ENCODE results near the gene BPIFA1. TPM values are rescaled to one million over a fixed set of nuclear protein-coding genes. Genes with fewer than 3 reads are reported as not detected.

Gene BPIFA1
- polyA plus RNA-seq, 1 donor from 2014 or later: not detected

DNA sequence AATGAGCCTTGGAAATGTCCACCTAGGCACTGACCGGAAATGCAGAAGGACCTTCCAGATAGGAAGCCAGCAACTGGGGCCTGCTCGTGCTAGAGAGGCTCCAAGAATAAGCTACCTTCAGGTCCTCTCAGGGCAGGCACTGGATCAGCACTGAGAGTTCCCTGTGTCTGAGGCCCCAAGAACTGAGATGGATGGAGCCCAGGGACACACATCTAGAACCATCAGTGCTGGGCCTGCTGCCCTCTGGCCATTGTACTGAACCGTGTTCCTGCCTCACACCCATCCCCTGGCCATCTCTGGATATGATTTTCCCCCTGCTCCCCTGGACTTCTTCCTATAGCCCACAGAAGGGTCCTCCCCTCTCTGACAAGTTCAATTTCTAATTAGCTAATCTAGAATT is 10.3 kb downstream of the BPIFA1 start:
- Histone ChIP-seq H3K27ac (ENCODE audit: low read length) (no peak overlapping the region), H3F3A (ENCODE audit: insufficient read depth, low read length, poor library complexity, severe bottlenecking) (no peaks in the 10 kb centered on the region), H2AFZ (ENCODE audit: low read depth, low read length) (no peak overlapping the region), H4K20me1 (ENCODE audit: insufficient read depth) (no peaks in the 10 kb centered on the region), H3K9me3 (ENCODE audit: low read length) (no peaks in the 10 kb centered on the region), H3K36me3 (ENCODE audit: insufficient read depth, low read length) (no peaks in the 10 kb centered on the region), H3K4me2 (ENCODE audit: low read length) (no peak overlapping the region), H3K9ac (ENCODE audit: low read length) (no peak overlapping the region), H3K79me2 (replicated peaks; ENCODE audit: insufficient read depth, low read length) (no peaks in the 10 kb centered on the region), H3K27me3 (ENCODE audit: insufficient read depth, low read depth, low read length) (no peaks in the 10 kb centered on the region), H3K4me3 (ENCODE audit: low read length) (no peak overlapping the region), H3K9me2 (ENCODE audit: insufficient read depth, low read length) (no peaks in the 10 kb centered on the region)
- TF ChIP-seq EP300 (conservative IDR thresholded peaks at IDR 0.05; ENCODE audit: poor library complexity, severe bottlenecking): no peak
- TF ChIP-seq TAF1 (IDR thresholded peaks at IDR 0.05; ENCODE audit: low read depth): no peak
- TF ChIP-seq POLR2AphosphoS5 (IDR thresholded peaks at IDR 0.05): no peak
- TF ChIP-seq, protein P1, sequence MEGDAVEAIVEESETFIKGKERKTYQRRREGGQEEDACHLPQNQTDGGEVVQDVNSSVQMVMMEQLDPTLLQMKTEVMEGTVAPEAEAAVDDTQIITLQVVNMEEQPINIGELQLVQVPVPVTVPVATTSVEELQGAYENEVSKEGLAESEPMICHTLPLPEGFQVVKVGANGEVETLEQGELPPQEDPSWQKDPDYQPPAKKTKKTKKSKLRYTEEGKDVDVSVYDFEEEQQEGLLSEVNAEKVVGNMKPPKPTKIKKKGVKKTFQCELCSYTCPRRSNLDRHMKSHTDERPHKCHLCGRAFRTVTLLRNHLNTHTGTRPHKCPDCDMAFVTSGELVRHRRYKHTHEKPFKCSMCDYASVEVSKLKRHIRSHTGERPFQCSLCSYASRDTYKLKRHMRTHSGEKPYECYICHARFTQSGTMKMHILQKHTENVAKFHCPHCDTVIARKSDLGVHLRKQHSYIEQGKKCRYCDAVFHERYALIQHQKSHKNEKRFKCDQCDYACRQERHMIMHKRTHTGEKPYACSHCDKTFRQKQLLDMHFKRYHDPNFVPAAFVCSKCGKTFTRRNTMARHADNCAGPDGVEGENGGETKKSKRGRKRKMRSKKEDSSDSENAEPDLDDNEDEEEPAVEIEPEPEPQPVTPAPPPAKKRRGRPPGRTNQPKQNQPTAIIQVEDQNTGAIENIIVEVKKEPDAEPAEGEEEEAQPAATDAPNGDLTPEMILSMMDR (IDR thresholded peaks at IDR 0.05; ENCODE audit: poor library complexity, severe bottlenecking): no peak
- TF ChIP-seq, protein P2, sequence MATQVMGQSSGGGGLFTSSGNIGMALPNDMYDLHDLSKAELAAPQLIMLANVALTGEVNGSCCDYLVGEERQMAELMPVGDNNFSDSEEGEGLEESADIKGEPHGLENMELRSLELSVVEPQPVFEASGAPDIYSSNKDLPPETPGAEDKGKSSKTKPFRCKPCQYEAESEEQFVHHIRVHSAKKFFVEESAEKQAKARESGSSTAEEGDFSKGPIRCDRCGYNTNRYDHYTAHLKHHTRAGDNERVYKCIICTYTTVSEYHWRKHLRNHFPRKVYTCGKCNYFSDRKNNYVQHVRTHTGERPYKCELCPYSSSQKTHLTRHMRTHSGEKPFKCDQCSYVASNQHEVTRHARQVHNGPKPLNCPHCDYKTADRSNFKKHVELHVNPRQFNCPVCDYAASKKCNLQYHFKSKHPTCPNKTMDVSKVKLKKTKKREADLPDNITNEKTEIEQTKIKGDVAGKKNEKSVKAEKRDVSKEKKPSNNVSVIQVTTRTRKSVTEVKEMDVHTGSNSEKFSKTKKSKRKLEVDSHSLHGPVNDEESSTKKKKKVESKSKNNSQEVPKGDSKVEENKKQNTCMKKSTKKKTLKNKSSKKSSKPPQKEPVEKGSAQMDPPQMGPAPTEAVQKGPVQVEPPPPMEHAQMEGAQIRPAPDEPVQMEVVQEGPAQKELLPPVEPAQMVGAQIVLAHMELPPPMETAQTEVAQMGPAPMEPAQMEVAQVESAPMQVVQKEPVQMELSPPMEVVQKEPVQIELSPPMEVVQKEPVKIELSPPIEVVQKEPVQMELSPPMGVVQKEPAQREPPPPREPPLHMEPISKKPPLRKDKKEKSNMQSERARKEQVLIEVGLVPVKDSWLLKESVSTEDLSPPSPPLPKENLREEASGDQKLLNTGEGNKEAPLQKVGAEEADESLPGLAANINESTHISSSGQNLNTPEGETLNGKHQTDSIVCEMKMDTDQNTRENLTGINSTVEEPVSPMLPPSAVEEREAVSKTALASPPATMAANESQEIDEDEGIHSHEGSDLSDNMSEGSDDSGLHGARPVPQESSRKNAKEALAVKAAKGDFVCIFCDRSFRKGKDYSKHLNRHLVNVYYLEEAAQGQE (IDR thresholded peaks at IDR 0.05; ENCODE audit: borderline replicate concordance): no peak
- TF ChIP-seq SMC3 (conservative IDR thresholded peaks at IDR 0.05; ENCODE audit: poor library complexity): no peak
- TF ChIP-seq MXI1 (conservative IDR thresholded peaks at IDR 0.05; ENCODE audit: poor library complexity, severe bottlenecking): no peak
- no peak for TF ChIP-seq EZH2 (IDR thresholded peaks at IDR 0.05; ENCODE audit: borderline replicate concordance, insufficient read depth, low read length, poor library complexity, severe bottlenecking)
- TF ChIP-seq RAD21 (conservative IDR thresholded peaks at IDR 0.05): no peak

DNA sequence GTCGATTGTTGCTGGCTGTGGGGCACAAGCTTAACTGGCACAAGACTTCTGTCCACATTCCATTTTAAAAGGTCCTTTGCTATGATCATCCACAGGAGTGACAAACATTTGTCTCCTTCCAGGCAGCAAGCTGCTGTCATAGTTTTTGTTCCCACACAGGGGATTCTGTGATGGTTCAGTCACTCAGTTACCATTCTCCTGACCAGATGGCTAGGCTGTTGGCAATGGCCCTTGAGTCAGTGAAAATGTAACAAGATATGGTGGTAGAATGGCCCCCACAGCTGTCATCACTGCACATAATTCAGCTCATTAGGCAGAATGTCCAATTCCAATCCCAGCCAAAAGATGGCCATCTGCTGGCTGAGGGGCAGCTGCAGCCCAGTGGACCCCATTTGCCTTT is 13.7 kb downstream of the BPIFA1 start:
- Histone ChIP-seq H3K9ac (ENCODE audit: low read length) (no peak overlapping the region), H3K79me2 (replicated peaks; ENCODE audit: insufficient read depth, low read length) (no peaks in the 10 kb centered on the region), H4K20me1 (ENCODE audit: insufficient read depth) (no peaks in the 10 kb centered on the region), H3K27me3 (ENCODE audit: insufficient read depth, low read depth, low read length) (no peaks in the 10 kb centered on the region), H3K4me3 (ENCODE audit: low read length) (no peak overlapping the region), H3K36me3 (ENCODE audit: insufficient read depth, low read length) (no peaks in the 10 kb centered on the region), H3K4me2 (ENCODE audit: low read length) (no peak overlapping the region), H3F3A (ENCODE audit: insufficient read depth, low read length, poor library complexity, severe bottlenecking) (no peaks in the 10 kb centered on the region), H3K9me3 (ENCODE audit: low read length) (no peaks in the 10 kb centered on the region), H3K9me2 (ENCODE audit: insufficient read depth, low read length) (no peaks in the 10 kb centered on the region), H3K27ac (ENCODE audit: low read length) (no peak overlapping the region), H2AFZ (ENCODE audit: low read depth, low read length) (no peak overlapping the region)
- no peak for TF ChIP-seq RAD21 (conservative IDR thresholded peaks at IDR 0.05)
- TF ChIP-seq SMC3 (conservative IDR thresholded peaks at IDR 0.05; ENCODE audit: poor library complexity): no peak
- TF ChIP-seq EP300 (conservative IDR thresholded peaks at IDR 0.05; ENCODE audit: poor library complexity, severe bottlenecking): no peak
- TF ChIP-seq MXI1 (conservative IDR thresholded peaks at IDR 0.05; ENCODE audit: poor library complexity, severe bottlenecking): no peak
- TF ChIP-seq TAF1 (IDR thresholded peaks at IDR 0.05; ENCODE audit: low read depth): no peak
- no peak for TF ChIP-seq POLR2AphosphoS5 (IDR thresholded peaks at IDR 0.05)
- TF ChIP-seq, protein P2 (IDR thresholded peaks at IDR 0.05; ENCODE audit: borderline replicate concordance): no peak
- TF ChIP-seq, protein P1 (IDR thresholded peaks at IDR 0.05; ENCODE audit: poor library complexity, severe bottlenecking): no peak
- TF ChIP-seq EZH2 (IDR thresholded peaks at IDR 0.05; ENCODE audit: borderline replicate concordance, insufficient read depth, low read length, poor library complexity, severe bottlenecking): no peak

All from neural cell (in vitro differentiated cells).